Stimulated activated CD8-positive, alpha-beta memory T cell treated with anti-CD3 and anti-CD28 coated beads, Interleukin-12 subunit alpha, Interleukin-12 subunit beta, amount 100 ng/mL, for 24 hours (primary cell): ENCODE results near the gene TMEM231.

Source experiments
- DNase-seq: peaks from one replicate; pipeline ENCODE4 v3.0.0-alpha.2; 2020; ENCODE audit errors: extremely low read depth

Gene TMEM231

DNA sequence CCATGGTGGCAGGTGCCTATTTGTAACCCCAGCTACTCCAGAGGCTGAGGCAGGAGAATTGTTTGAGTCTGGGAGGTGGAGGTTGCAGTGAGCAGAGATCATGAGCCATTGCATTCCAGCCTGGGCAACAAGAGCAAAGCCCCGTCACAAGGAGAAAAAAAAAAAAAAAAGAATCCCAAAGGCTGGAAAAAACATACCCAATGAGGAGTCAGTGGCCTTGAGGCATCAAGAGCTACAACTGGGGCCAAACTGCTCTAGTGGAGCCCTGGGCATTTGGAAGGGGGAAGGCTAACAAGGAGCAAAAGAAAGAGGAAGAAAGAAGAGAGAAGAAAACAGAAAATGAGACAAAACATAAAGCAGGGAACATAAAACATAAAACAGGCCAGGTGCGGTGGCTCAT is 67.7 kb downstream of the TMEM231 start:
- no peak for DNase-seq
